ENCODE measurements around the gene PDE6B. TPM values are rescaled to one million over a fixed set of nuclear protein-coding genes. Genes with fewer than 3 reads are reported as not detected.
"Not testable (repeated sequence)": the region's sequence is repeated elsewhere in the genome, so short reads cannot be mapped to it uniquely, and the experiment has no call there.

The PDE6B gene
- total RNA-seq, 4 donors from 2014 or later = not detected

- no peak for TF ChIP-seq POLR2A (IDR thresholded peaks at IDR 0.05)
- TF ChIP-seq, protein P1, sequence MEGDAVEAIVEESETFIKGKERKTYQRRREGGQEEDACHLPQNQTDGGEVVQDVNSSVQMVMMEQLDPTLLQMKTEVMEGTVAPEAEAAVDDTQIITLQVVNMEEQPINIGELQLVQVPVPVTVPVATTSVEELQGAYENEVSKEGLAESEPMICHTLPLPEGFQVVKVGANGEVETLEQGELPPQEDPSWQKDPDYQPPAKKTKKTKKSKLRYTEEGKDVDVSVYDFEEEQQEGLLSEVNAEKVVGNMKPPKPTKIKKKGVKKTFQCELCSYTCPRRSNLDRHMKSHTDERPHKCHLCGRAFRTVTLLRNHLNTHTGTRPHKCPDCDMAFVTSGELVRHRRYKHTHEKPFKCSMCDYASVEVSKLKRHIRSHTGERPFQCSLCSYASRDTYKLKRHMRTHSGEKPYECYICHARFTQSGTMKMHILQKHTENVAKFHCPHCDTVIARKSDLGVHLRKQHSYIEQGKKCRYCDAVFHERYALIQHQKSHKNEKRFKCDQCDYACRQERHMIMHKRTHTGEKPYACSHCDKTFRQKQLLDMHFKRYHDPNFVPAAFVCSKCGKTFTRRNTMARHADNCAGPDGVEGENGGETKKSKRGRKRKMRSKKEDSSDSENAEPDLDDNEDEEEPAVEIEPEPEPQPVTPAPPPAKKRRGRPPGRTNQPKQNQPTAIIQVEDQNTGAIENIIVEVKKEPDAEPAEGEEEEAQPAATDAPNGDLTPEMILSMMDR (IDR thresholded peaks at IDR 0.05 in 4 of 5, conservative IDR thresholded peaks at IDR 0.05 in 1 of 5) = no peak
- in situ Hi-C loops (cut with MboI; ENCODE audit: low sequenced_read_pairs in 4 of 4) (no loop called here), intact Hi-C loops (cut with DNase I; ENCODE audit: low total_unique reads) (no loop called here)
- peaks cover 0 to 4% of the 10 kb centered on the region in 2 donors for H3K4me1 ChIP-seq
- H3K27ac ChIP-seq = no peak overlapping the region
- peaks cover 27 to 50% (median 47%) of the 10 kb centered on the region in 3 donors for H3K27me3 ChIP-seq
- H3K9me3 ChIP-seq = no peaks in the 10 kb centered on the region
- no peak for ATAC-seq
- peaks cover 0 to 8% of the 10 kb centered on the region in 2 donors for H3K36me3 ChIP-seq
- no peak overlapping the region for H3K4me3 ChIP-seq
- DNase-seq = no peak
Measured at GRCh38 chr4:666436-666810, 41.0 kb downstream of the PDE6B start.

- peaks cover 0 to 14% of the 10 kb centered on the region in 2 donors for H3K36me3 ChIP-seq
- DNase-seq (no peak), ATAC-seq (no peak)
- peaks cover 26 to 47% (median 44%) of the 10 kb centered on the region in 3 donors for H3K27me3 ChIP-seq
- intact Hi-C loops (cut with DNase I; ENCODE audit: low total_unique reads) (no loop called here), in situ Hi-C loops (cut with MboI; ENCODE audit: low sequenced_read_pairs in 4 of 4) (no loop called here)
- no peak overlapping the region for H3K4me3 ChIP-seq
- no peaks in the 10 kb centered on the region for H3K9me3 ChIP-seq
- TF ChIP-seq, protein P1 (IDR thresholded peaks at IDR 0.05 in 4 of 5, conservative IDR thresholded peaks at IDR 0.05 in 1 of 5) = no peak
- no peak for TF ChIP-seq POLR2A (IDR thresholded peaks at IDR 0.05)
- peaks cover 0 to 4% of the 10 kb centered on the region in 2 donors for H3K4me1 ChIP-seq
- H3K27ac ChIP-seq = no peak overlapping the region
Measured at GRCh38 chr4:666822-667544, 41.6 kb downstream of the PDE6B start.

- TF ChIP-seq POLR2A (IDR thresholded peaks at IDR 0.05) = no peak
- TF ChIP-seq, protein P1 (IDR thresholded peaks at IDR 0.05 in 4 of 5, conservative IDR thresholded peaks at IDR 0.05 in 1 of 5) = no peak
- Histone ChIP-seq H3K36me3 (peaks cover 0 to 19% of the 10 kb centered on the region in 2 donors), H3K27ac (no peak overlapping the region), H3K27me3 (peaks cover 24 to 43% (median 40%) of the 10 kb centered on the region in 3 donors), H3K4me1 (peaks cover 0 to 4% of the 10 kb centered on the region in 2 donors), H3K4me3 (no peak overlapping the region), H3K9me3 (no peaks in the 10 kb centered on the region)
- ATAC-seq (no peak), DNase-seq (no peak)
- intact Hi-C loops (cut with DNase I; ENCODE audit: low total_unique reads) (no loop called here), in situ Hi-C loops (cut with MboI; ENCODE audit: low sequenced_read_pairs in 4 of 4) (no loop called here)
Measured at GRCh38 chr4:667545-667925, 42.2 kb downstream of the PDE6B start.

- H3K27ac ChIP-seq; ATAC-seq; H3K9me3 ChIP-seq; in situ Hi-C loops (cut with MboI; ENCODE audit: low sequenced_read_pairs in 4 of 4); DNase-seq; intact Hi-C loops (cut with DNase I; ENCODE audit: low total_unique reads); H3K4me1 ChIP-seq; H3K4me3 ChIP-seq: not testable (repeated sequence)
- peaks cover 0 to 23% of the 10 kb centered on the region in 2 donors for H3K36me3 ChIP-seq
- peaks cover 20 to 36% (median 34%) of the 10 kb centered on the region in 3 donors for H3K27me3 ChIP-seq
Measured at GRCh38 chr4:668219-668618, 42.8 kb downstream of the PDE6B start.

GRCh38 chr4:669806-670559 lies 44.6 kb downstream of the PDE6B start:
- Histone ChIP-seq H3K27me3 (peaks cover 6 to 19% (median 18%) of the 10 kb centered on the region in 3 donors), H3K4me1 (peaks cover 9 to 14% of the 10 kb centered on the region in 2 donors), H3K36me3 (peaks cover 0 to 23% of the 10 kb centered on the region in 2 donors)
- in situ Hi-C loops (cut with MboI; ENCODE audit: low sequenced_read_pairs in 4 of 4) (loop anchor here in 1 of 4 donors (10.0 kb wide), 1 partner anchor 115 kb away; no protein-coding TSS in a partner anchor), intact Hi-C loops (cut with DNase I; ENCODE audit: low total_unique reads) (loop anchor here (5.0 to 10.0 kb wide), 2 partner anchors 175 to 262 kb away; partner anchors contain the start of genes GAK, PIGG, TMEM175 and ZNF721)
- ATAC-seq, H3K27ac ChIP-seq, H3K9me3 ChIP-seq, DNase-seq, H3K4me3 ChIP-seq: not testable (repeated sequence)

Measured in gastrocnemius medialis (tissue), 4 donors.